ENCODE results near the gene ZNF668. TPM values are rescaled to one million over a fixed set of nuclear protein-coding genes. Genes with fewer than 3 reads are reported as not detected.

ZNF668 gene
- total and polyA plus RNA-seq, 4 donors = 4.0 to 13.2 (median 10.7) TPM

- DNase-seq (peak; percentile 99), ATAC-seq (ENCODE audit: insufficient read depth, low FRiP score) (peak; percentile 98)
- Histone ChIP-seq H3K4me1 (ENCODE audit: control insufficient read depth in 5 of 5, insufficient read depth in 5 of 5, low read length in 5 of 5) (peaks cover 2 to 10% (median 7%) of the 10 kb centered on the region in 5 donors), H3K9ac (ENCODE audit: insufficient read depth in 1 of 2, low read length in 2 of 2) (peak within 1 kb of the TSS; percentile 58 to 91), H3K27me3 (ENCODE audit: control insufficient read depth in 3 of 3, insufficient read depth in 3 of 3, low read length in 2 of 3) (no peaks in the 10 kb centered on the region), H3K27ac (ENCODE audit: low read depth in 1 of 2, low read length in 1 of 2) (peak within 1 kb of the TSS; percentile 98 to 99), H3K36me3 (ENCODE audit: control insufficient read depth in 4 of 4, insufficient read depth in 4 of 4, low read length in 4 of 4) (peaks cover 18 to 29% (median 22%) of the 10 kb centered on the region in 4 donors), H3K4me3 (peak within 1 kb of the TSS; percentile 59), H3K9me3 (ENCODE audit: control insufficient read depth in 4 of 4, insufficient read depth in 3 of 4, low read length in 3 of 4) (no peaks in the 10 kb centered on the region)
- TF ChIP-seq CTCF (IDR thresholded peaks at IDR 0.05; ENCODE audit: control extremely low read depth, extremely low read depth) = no peak
- WGBS, 2 donors = 0% methylated on average over 62 to 67 of the region's 68 CpGs
Measured at GRCh38 chr16:31117384-31118222, 43.6 kb upstream of the ZNF668 start, which contains the start of gene KAT8. KAT8 (plus strand) TSS chr16:31117664; CDS start chr16:31117682, 18 bp downstream.

- no peak overlapping the region for H3K4me3 ChIP-seq
- H3K9me3 ChIP-seq (ENCODE audit: control insufficient read depth in 4 of 4, insufficient read depth in 3 of 4, low read length in 3 of 4) = no peaks in the 10 kb centered on the region
- peaks cover 2 to 12% (median 8%) of the 10 kb centered on the region in 5 donors for H3K4me1 ChIP-seq (ENCODE audit: control insufficient read depth in 5 of 5, insufficient read depth in 5 of 5, low read length in 5 of 5)
- H3K27me3 ChIP-seq (ENCODE audit: control insufficient read depth in 3 of 3, insufficient read depth in 3 of 3, low read length in 2 of 3) = no peaks in the 10 kb centered on the region
- no peak overlapping the region for H3K9ac ChIP-seq (ENCODE audit: insufficient read depth in 1 of 2, low read length in 2 of 2)
- WGBS, 2 donors = 81 to 83% methylated on average over 8 of the region's 8 CpGs
- no peak overlapping the region for H3K27ac ChIP-seq (ENCODE audit: low read depth in 1 of 2, low read length in 1 of 2)
- H3K36me3 ChIP-seq (ENCODE audit: control insufficient read depth in 4 of 4, insufficient read depth in 4 of 4, low read length in 4 of 4) = peaks cover 0 to 28% (median 11%) of the 10 kb centered on the region in 4 donors
- TF ChIP-seq CTCF (IDR thresholded peaks at IDR 0.05; ENCODE audit: control extremely low read depth, extremely low read depth) = no peak
- no peak for ATAC-seq (ENCODE audit: insufficient read depth, low FRiP score)
- DNase-seq = no peak
Measured at GRCh38 chr16:31114468-31114867, 40.4 kb upstream of the ZNF668 start.

GRCh38 chr16:31113121-31114120 is 39.4 kb upstream of the ZNF668 start:
- no peak for ATAC-seq (ENCODE audit: insufficient read depth, low FRiP score)
- Histone ChIP-seq H3K36me3 (ENCODE audit: control insufficient read depth in 4 of 4, insufficient read depth in 4 of 4, low read length in 4 of 4) (peaks cover 0 to 28% (median 7%) of the 10 kb centered on the region in 4 donors), H3K27ac (ENCODE audit: low read depth in 1 of 2, low read length in 1 of 2) (peak overlapping the region; percentile 60 to 61), H3K9ac (ENCODE audit: insufficient read depth in 1 of 2, low read length in 2 of 2) (no peak overlapping the region), H3K9me3 (ENCODE audit: control insufficient read depth in 4 of 4, insufficient read depth in 3 of 4, low read length in 3 of 4) (no peaks in the 10 kb centered on the region), H3K27me3 (ENCODE audit: control insufficient read depth in 3 of 3, insufficient read depth in 3 of 3, low read length in 2 of 3) (no peaks in the 10 kb centered on the region), H3K4me3 (no peak overlapping the region), H3K4me1 (ENCODE audit: control insufficient read depth in 5 of 5, insufficient read depth in 5 of 5, low read length in 5 of 5) (peaks cover 0 to 15% (median 3%) of the 10 kb centered on the region in 5 donors)
- no peak for TF ChIP-seq CTCF (IDR thresholded peaks at IDR 0.05; ENCODE audit: control extremely low read depth, extremely low read depth)
- 37 to 67% methylated on average over 5 of the region's 5 CpGs for WGBS, 2 donors
- peak in 1 of 3 donors; percentile 47 for DNase-seq
